Mesenchymal stem cell (in vitro differentiated cells and primary cell): ENCODE measurements around the gene CHST3.

ENCODE experiments used
- DNase-seq: peaks from one replicate; pipeline ENCODE4 v3.0.0-alpha.2; 2013
- H2AFZ ChIP-seq: one replicate; pipeline ENCODE4 v1.6.1; 2013; ENCODE audit warnings: low read depth, mild to moderate bottlenecking, control low read depth, inconsistent platforms, low read length, moderate library complexity
- H2AK5ac ChIP-seq: 2 replicates; pipeline ENCODE4 v1.6.1; 2013; ENCODE audit warnings: low read length, moderate library complexity, mild to moderate bottlenecking, inconsistent platforms; ENCODE audit not compliant: severe bottlenecking
- H2BK120ac ChIP-seq: one replicate; pipeline ENCODE4 v1.6.1; 2013; ENCODE audit warnings: low read depth, mild to moderate bottlenecking, inconsistent platforms, low read length, moderate library complexity
- H2BK12ac ChIP-seq, 2 experiments: one replicate each; pipeline ENCODE4 v1.6.1; 2013; ENCODE audit warnings: inconsistent platforms in 2 of 2, low read length in 2 of 2, mild to moderate bottlenecking in 2 of 2, moderate library complexity in 2 of 2, control low read depth in 1 of 2
- H2BK15ac ChIP-seq: one replicate; pipeline ENCODE4 v1.6.1; 2013; ENCODE audit warnings: mild to moderate bottlenecking, low read depth, inconsistent platforms; ENCODE audit not compliant: poor library complexity, severe bottlenecking
- H2BK5ac ChIP-seq: 2 replicates; pipeline ENCODE4 v1.6.1; 2013; ENCODE audit warnings: low read depth, mild to moderate bottlenecking, low read length, control low read depth, inconsistent platforms; ENCODE audit not compliant: poor library complexity, severe bottlenecking
- H3K14ac ChIP-seq, 2 experiments: one replicate each; pipeline ENCODE4 v1.6.1; 2013; ENCODE audit warnings: inconsistent platforms in 2 of 2, low read length in 2 of 2, control low read depth in 1 of 2, mild to moderate bottlenecking in 1 of 2, moderate library complexity in 1 of 2
- H3K18ac ChIP-seq, 2 experiments: one replicate each; pipeline ENCODE4 v1.6.1; 2013; ENCODE audit warnings: inconsistent platforms in 2 of 2, low read length in 2 of 2, control low read depth in 1 of 2, low read depth in 1 of 2, mild to moderate bottlenecking in 1 of 2
- H3K23ac ChIP-seq, 2 experiments: one replicate each; pipeline ENCODE4 v1.6.1; 2013; ENCODE audit warnings: inconsistent platforms in 2 of 2, low read length in 2 of 2, mild to moderate bottlenecking in 2 of 2, moderate library complexity in 2 of 2, control low read depth in 1 of 2
- H3K27ac ChIP-seq: 2 replicates; pipeline ENCODE4 v1.5.1; 2013; ENCODE audit warnings: mild to moderate bottlenecking, moderate library complexity, low read length, control low read depth, inconsistent platforms; ENCODE audit not compliant: poor library complexity, severe bottlenecking
- H3K27me3 ChIP-seq, 2 experiments: 2 replicates each; pipeline versions ENCODE4 v1.6.1 to v1.7.0; 2013; ENCODE audit warnings: low read length in 2 of 2, mild to moderate bottlenecking in 2 of 2, moderate library complexity in 2 of 2, control low read depth in 1 of 2, inconsistent platforms in 1 of 2; ENCODE audit not compliant: control insufficient read depth in 1 of 2, insufficient read depth in 1 of 2
- H3K36me3 ChIP-seq, 2 experiments: 2 replicates each; pipeline versions ENCODE4 v1.6.1 to v1.7.0; 2013; ENCODE audit warnings: low read length in 2 of 2, control low read depth in 1 of 2, inconsistent platforms in 1 of 2, low read depth in 1 of 2, mild to moderate bottlenecking in 1 of 2; ENCODE audit not compliant: insufficient read depth in 2 of 2, control insufficient read depth in 1 of 2
- H3K4ac ChIP-seq, 2 experiments: one replicate each; pipeline ENCODE4 v1.6.1; 2013; ENCODE audit warnings: inconsistent platforms in 2 of 2, low read length in 2 of 2, mild to moderate bottlenecking in 2 of 2, moderate library complexity in 2 of 2, control low read depth in 1 of 2, low read depth in 1 of 2
- H3K4me1 ChIP-seq: 2 replicates; pipeline ENCODE4 v1.6.1; 2013; ENCODE audit warnings: low read depth, low read length, control low read depth; ENCODE audit not compliant: control insufficient read depth, insufficient read depth
- H3K4me2 ChIP-seq: 2 replicates; pipeline ENCODE4 v1.6.1; 2013; ENCODE audit warnings: low read length, mild to moderate bottlenecking, inconsistent platforms; ENCODE audit not compliant: poor library complexity, severe bottlenecking
- H3K4me3 ChIP-seq, 2 experiments: 2 replicates each; pipeline versions ENCODE4 v1.5.1 to v1.7.0; 2013; ENCODE audit warnings: low read length in 2 of 2, mild to moderate bottlenecking in 2 of 2, control low read depth in 1 of 2, low read depth in 1 of 2; ENCODE audit not compliant: insufficient read depth in 1 of 2
- H3K79me1 ChIP-seq: replicated peaks from 2 replicates; pipeline ENCODE4 v1.6.1; 2013; ENCODE audit warnings: mild to moderate bottlenecking, control low read depth, low read length, inconsistent platforms; ENCODE audit not compliant: poor library complexity, severe bottlenecking
- H3K9ac ChIP-seq: 2 replicates; pipeline ENCODE4 v1.7.0; 2013; ENCODE audit warnings: mild to moderate bottlenecking, low read length, moderate library complexity
- H3K9me3 ChIP-seq: 2 replicates; pipeline ENCODE4 v1.7.0; 2013; ENCODE audit warnings: mild to moderate bottlenecking, low read length; ENCODE audit not compliant: control insufficient read depth
- H4K8ac ChIP-seq: one replicate; pipeline ENCODE4 v1.6.1; 2013; ENCODE audit warnings: inconsistent platforms, mild to moderate bottlenecking, low read length, moderate library complexity
- H4K91ac ChIP-seq: one replicate; pipeline ENCODE4 v1.6.1; 2013; ENCODE audit warnings: mild to moderate bottlenecking, low read length, inconsistent platforms
- WGBS: methylation state at CpG from one replicate; pipeline ENCODE4 v1.1.7; 2013; ENCODE audit warnings: mixed read lengths; 5-methylcytosine and 5-hydroxymethylcytosine counted together

Gene CHST3

DNA sequence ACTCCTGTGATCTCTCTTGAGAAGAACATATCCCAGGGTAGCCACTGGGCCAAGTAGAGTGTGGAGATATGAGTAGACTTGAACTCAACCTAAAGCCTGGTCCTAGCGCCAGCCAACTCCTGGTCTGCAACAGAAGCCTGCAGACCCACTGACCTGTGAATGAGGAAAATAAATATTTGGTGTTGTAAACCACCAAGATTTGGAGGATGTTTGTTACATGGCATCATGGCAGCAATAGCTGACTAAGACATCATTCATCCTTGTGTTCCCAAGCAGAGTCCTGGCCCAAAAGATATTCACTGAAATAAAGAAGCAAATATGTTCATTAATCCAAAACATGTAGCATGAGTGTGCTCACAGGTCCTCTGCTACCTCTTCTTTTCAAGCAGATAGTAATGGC, 26.0 kb upstream of the CHST3 start:
- Histone ChIP-seq H3K36me3 (no peaks in the 10 kb centered on the region), H3K9ac (no peak overlapping the region), H2AFZ (no peak overlapping the region), H3K27me3 (no peaks in the 10 kb centered on the region), H3K18ac (no peak overlapping the region), H3K23ac (no peak overlapping the region), H2BK120ac (no peak overlapping the region), H3K4me3 (no peak overlapping the region), H3K79me1 (no peaks in the 10 kb centered on the region), H4K8ac (no peak overlapping the region), H3K27ac (no peak overlapping the region), H3K4me2 (no peak overlapping the region), H2BK5ac (no peak overlapping the region), H2BK12ac (no peak overlapping the region), H2AK5ac (no peak overlapping the region), H3K4ac (no peak overlapping the region), H3K9me3 (peaks cover 8% of the 10 kb centered on the region), H3K14ac (no peak overlapping the region), H4K91ac (no peak overlapping the region), H3K4me1 (no peaks in the 10 kb centered on the region), H2BK15ac (no peak overlapping the region)
- no peak for DNase-seq
- WGBS, result 100% methylated on average over 1 of the region's 1 CpG

GRCh38 chr10:71939304-71939703, 24.9 kb upstream of the CHST3 start:
- Histone ChIP-seq H3K9ac (no peak overlapping the region), H3K36me3 (no peaks in the 10 kb centered on the region), H3K4me2 (no peak overlapping the region), H3K27me3 (no peaks in the 10 kb centered on the region), H4K8ac (no peak overlapping the region), H3K27ac (no peak overlapping the region), H2BK15ac (no peak overlapping the region), H3K18ac (no peak overlapping the region), H2AFZ (no peak overlapping the region), H3K4me1 (no peaks in the 10 kb centered on the region), H4K91ac (no peak overlapping the region), H3K9me3 (peaks cover 2% of the 10 kb centered on the region), H2BK12ac (no peak overlapping the region), H3K4me3 (no peak overlapping the region), H3K14ac (no peak overlapping the region), H2AK5ac (no peak overlapping the region), H3K4ac (no peak overlapping the region), H2BK120ac (no peak overlapping the region), H3K23ac (no peak overlapping the region), H3K79me1 (no peaks in the 10 kb centered on the region), H2BK5ac (no peak overlapping the region)
- DNase-seq, result no peak
- WGBS, result over 99% methylated on average over 4 of the region's 4 CpGs

DNA sequence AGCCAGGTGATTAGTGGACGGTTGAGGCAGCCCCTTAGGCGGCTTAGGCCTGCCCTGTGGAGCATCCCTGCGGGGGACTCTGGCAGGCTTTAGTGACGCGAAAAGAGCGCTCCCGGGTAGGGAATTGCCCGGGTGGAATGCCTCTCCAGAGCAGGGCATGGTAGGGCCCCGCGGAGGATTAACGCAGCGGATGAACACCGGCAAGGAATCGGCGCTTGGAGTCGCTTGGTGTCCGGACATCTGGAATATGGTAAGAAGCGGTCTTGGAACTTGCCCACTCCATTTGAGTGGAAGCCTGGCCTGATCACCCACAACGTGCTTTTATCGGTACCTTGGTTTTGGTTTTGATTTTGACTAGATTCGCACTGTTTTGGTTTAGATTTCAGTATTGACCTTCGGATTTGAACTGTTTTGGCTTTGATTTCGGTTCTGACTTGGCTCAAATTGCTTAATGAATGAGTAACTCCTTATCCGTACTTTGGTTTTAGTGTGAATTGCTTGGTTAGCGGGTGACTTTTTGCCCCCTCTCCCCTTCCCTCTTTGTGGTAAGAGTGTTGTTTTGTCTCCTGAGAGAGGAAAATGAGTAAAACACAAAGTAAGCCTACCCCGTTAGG, 24.2 kb upstream of the CHST3 start:
- H3K4me3 ChIP-seq, result no peak overlapping the region

DNA sequence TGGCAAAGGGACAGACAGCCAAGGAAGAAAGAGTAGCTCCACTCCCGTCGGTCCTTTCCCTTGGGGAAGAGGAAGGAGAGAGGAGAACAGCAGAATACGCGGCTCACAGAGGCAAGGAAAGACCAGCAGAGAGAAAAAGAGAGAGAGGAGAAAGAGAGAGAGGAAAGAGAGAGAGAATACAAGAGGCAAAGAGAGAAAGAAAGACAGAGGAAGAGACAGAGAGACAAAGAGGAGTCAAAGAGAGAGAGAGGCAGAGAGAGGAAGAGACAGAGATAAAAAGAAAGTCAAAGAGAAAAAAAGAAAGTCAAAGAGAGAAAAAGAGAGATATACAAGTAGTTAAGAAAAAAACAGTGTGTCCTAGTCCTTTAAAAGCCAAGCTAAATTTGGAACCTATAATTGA, 23.4 kb upstream of the CHST3 start:
- H3K79me1 ChIP-seq, result no peaks in the 10 kb centered on the region
- WGBS, result 89% methylated on average over 4 of the region's 4 CpGs
- no peak overlapping the region for H3K18ac ChIP-seq
- H3K23ac ChIP-seq, result no peak overlapping the region
- no peak overlapping the region for H3K4me3 ChIP-seq
- H2AK5ac ChIP-seq, result no peak overlapping the region
- H3K36me3 ChIP-seq, result no peaks in the 10 kb centered on the region
- H2BK15ac ChIP-seq, result no peak overlapping the region
- no peak for DNase-seq
- no peak overlapping the region for H2AFZ ChIP-seq
- H4K91ac ChIP-seq, result no peak overlapping the region
- no peak overlapping the region for H3K14ac ChIP-seq
- no peak overlapping the region for H2BK120ac ChIP-seq
- peaks cover 14% of the 10 kb centered on the region for H3K9me3 ChIP-seq
- no peaks in the 10 kb centered on the region for H3K27me3 ChIP-seq
- no peak overlapping the region for H3K4ac ChIP-seq
- H4K8ac ChIP-seq, result no peak overlapping the region
- no peak overlapping the region for H3K4me2 ChIP-seq
- H2BK12ac ChIP-seq, result no peak overlapping the region
- no peak overlapping the region for H3K9ac ChIP-seq
- H3K27ac ChIP-seq, result no peak overlapping the region
- no peak overlapping the region for H2BK5ac ChIP-seq
- H3K4me1 ChIP-seq, result no peaks in the 10 kb centered on the region

More for the DNA sequence above, 24.2 kb upstream of the CHST3 start:
- WGBS, result 94% methylated on average over 26 of the region's 26 CpGs
- H2BK120ac ChIP-seq, result no peak overlapping the region
- H3K14ac ChIP-seq, result no peak overlapping the region
- H3K36me3 ChIP-seq, result no peaks in the 10 kb centered on the region
- H2AK5ac ChIP-seq, result no peak overlapping the region
- no peak overlapping the region for H3K4ac ChIP-seq
- no peaks in the 10 kb centered on the region for H3K27me3 ChIP-seq
- no peak overlapping the region for H4K91ac ChIP-seq
- H3K4me2 ChIP-seq, result no peak overlapping the region
- no peaks in the 10 kb centered on the region for H3K4me1 ChIP-seq
- no peak overlapping the region for H2BK15ac ChIP-seq
- H3K9ac ChIP-seq, result no peak overlapping the region
- no peak overlapping the region for H3K18ac ChIP-seq
- DNase-seq, result no peak
- no peak overlapping the region for H2BK5ac ChIP-seq
- H2BK12ac ChIP-seq, result no peak overlapping the region
- no peaks in the 10 kb centered on the region for H3K79me1 ChIP-seq
- H4K8ac ChIP-seq, result no peak overlapping the region
- no peak overlapping the region for H3K27ac ChIP-seq
- H3K9me3 ChIP-seq, result peaks cover 8% of the 10 kb centered on the region
- H2AFZ ChIP-seq, result no peak overlapping the region
- no peak overlapping the region for H3K23ac ChIP-seq
